Tibial artery (tissue), 4 donors: ENCODE data around the gene HINFP.

Experiments
- DNase-seq, 2 donors: peaks; one replicate each; pipeline ENCODE4 v3.0.0-alpha.2; 2019
- H3K27ac ChIP-seq, 2 donors: fragments of 200-600 bp; sonication (generic) in 1 of 2; 1 replicate in 1 of 2; 2 replicates in 1 of 2; pipeline ENCODE4 v1.5.1; 2018 to 2019; ENCODE audit warnings: mild to moderate bottlenecking in 1 of 2
- H3K27me3 ChIP-seq, 2 donors: fragments of 200-600 bp; sonication (generic) in 1 of 2; one replicate each; pipeline versions ENCODE4 v1.5.1 to v1.6.0; 2016 to 2019
- H3K36me3 ChIP-seq, 3 donors: fragments of 200-600 bp; sonication (generic) in 2 of 3; one replicate each; pipeline ENCODE4 v1.5.1; 2016 to 2019; ENCODE audit warnings: mild to moderate bottlenecking in 2 of 3
- H3K4me1 ChIP-seq, 4 donors: fragments of 200-600 bp; sonication (generic) in 2 of 4; 1 replicate in 3 of 4; 2 replicates in 1 of 4; pipeline ENCODE4 v1.5.1; 2016 to 2019
- H3K4me3 ChIP-seq, 2 donors: fragments of 200-600 bp; sonication (generic) in 1 of 2; 1 replicate in 1 of 2; 2 replicates in 1 of 2; pipeline ENCODE4 v1.5.1; 2018 to 2019; ENCODE audit warnings: mild to moderate bottlenecking in 2 of 2
- H3K9me3 ChIP-seq, 3 donors: fragments of 200-600 bp; sonication (generic) in 1 of 3; one replicate each; pipeline ENCODE4 v1.5.1; 2016 to 2019
- intact Hi-C: fragments of 100-400 bp; cut with DNase I; formaldehyde crosslinking; loops from one replicate; pipeline ENCODE4 v1.15.0; 2023; ENCODE audit warnings: low total_unique reads
- TF ChIP-seq, protein P1 (sequence below), 2 experiments: fragments of 200-600 bp in 1 of 2; fragments of 450-650 bp in 1 of 2; IDR thresholded peaks; one replicate each; pipeline ENCODE4 v1.5.1; 2017 to 2019; ENCODE audit warnings: antibody characterized with exemption in 2 of 2, mild to moderate bottlenecking in 1 of 2, moderate library complexity in 1 of 2

The HINFP gene

DNA sequence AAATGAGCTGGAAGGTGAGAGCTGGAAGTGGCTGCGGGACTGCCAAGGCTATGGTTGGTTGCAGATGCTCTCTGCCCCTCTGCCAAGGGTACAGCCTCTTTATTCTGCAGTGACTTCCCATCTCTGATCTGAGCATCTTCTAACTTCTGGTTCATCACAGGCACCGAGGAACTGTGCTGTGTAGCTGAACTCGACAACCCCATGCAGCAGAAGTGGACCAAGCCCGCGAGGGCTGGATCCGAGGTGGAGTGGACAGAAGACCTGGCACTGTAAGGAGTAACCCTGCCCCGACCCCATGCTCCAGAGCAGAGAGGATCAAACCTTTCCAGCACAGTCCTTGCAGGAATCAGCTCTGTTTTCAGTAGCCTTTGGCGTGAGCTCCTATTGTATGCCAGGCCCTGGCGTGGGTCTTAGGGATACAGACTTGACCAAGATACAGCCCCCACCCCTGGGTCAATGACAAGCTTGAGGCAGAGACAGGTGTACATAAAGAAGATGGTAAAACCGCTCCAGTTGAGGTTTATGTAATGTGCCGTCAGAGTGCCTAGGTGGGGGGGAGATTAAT, 9.9 kb upstream of the HINFP start:
- no peak for DNase-seq
- no peak overlapping the region for H3K27ac ChIP-seq
- peaks cover 15 to 60% (median 50%) of the 10 kb centered on the region in 3 donors for H3K36me3 ChIP-seq

DNA sequence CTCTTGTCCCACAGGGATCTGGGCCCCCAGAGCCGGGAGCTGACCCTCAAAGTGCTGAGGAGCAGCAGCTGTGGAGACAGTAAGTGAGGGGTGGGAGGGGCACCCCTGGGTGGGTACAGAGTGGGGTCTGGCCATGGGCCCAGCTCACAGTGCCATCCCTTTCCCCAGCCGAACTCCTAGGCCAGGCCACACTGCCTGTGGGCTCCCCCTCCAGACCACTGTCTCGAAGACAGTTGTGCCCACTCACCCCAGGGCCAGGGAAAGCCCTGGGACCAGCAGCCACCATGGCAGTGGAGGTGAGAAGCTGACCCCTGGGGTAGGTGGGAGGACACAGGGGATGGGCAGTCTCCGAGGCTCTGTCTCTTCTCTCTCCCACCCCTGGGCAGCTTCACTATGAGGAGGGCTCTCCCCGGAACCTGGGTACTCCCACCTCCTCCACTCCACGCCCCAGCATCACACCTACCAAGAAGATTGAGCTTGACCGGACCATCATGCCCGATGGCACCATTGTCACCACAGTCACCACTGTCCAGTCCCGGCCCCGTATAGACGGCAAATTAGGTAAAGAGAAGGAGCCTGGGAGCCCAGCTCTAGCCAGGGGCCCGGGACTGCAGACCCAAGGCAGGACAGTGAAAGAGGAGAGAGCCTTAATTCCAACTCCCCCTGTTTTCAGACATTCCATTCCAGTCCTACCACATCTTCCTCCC, 8.9 kb upstream of the HINFP start:
- no peaks in the 10 kb centered on the region for H3K27me3 ChIP-seq
- H3K27ac ChIP-seq = no peak overlapping the region
- no peaks in the 10 kb centered on the region for H3K9me3 ChIP-seq
- intact Hi-C loops = no loop called here
- no peak overlapping the region for H3K4me3 ChIP-seq
- H3K36me3 ChIP-seq = peaks cover 15 to 71% (median 50%) of the 10 kb centered on the region in 3 donors
- no peak for DNase-seq
- TF ChIP-seq, protein P1, sequence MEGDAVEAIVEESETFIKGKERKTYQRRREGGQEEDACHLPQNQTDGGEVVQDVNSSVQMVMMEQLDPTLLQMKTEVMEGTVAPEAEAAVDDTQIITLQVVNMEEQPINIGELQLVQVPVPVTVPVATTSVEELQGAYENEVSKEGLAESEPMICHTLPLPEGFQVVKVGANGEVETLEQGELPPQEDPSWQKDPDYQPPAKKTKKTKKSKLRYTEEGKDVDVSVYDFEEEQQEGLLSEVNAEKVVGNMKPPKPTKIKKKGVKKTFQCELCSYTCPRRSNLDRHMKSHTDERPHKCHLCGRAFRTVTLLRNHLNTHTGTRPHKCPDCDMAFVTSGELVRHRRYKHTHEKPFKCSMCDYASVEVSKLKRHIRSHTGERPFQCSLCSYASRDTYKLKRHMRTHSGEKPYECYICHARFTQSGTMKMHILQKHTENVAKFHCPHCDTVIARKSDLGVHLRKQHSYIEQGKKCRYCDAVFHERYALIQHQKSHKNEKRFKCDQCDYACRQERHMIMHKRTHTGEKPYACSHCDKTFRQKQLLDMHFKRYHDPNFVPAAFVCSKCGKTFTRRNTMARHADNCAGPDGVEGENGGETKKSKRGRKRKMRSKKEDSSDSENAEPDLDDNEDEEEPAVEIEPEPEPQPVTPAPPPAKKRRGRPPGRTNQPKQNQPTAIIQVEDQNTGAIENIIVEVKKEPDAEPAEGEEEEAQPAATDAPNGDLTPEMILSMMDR (IDR thresholded peaks at IDR 0.05) = no peak
- peaks cover 0 to 21% (median 11%) of the 10 kb centered on the region in 4 donors for H3K4me1 ChIP-seq

More for the DNA sequence above, 9.9 kb upstream of the HINFP start:
- TF ChIP-seq, protein P1 (IDR thresholded peaks at IDR 0.05) = no peak
- intact Hi-C loops = no loop called here
- no peaks in the 10 kb centered on the region for H3K9me3 ChIP-seq
- H3K27me3 ChIP-seq = no peaks in the 10 kb centered on the region
- H3K4me1 ChIP-seq = peaks cover 0 to 26% (median 14%) of the 10 kb centered on the region in 4 donors
- no peak overlapping the region for H3K4me3 ChIP-seq

DNA sequence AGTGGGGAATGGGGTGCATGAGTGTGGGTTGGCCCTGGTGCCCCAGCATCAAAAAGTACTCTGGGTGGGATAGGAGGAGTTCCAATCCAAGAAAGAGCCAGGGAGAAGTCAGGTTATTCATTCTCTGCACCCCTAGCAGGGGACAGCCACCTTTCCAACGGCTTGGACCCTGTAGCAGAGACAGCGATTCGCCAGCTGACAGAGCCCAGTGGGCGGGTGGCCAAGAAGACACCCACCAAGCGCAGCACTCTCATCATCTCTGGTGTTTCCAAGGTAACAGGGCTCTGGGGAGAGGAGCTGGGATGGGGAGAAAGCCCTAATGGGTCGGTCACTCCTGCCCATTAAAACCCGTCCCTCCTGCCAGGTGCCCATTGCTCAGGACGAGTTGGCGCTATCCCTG, 7.7 kb upstream of the HINFP start:
- H3K27ac ChIP-seq = no peak overlapping the region
- no peaks in the 10 kb centered on the region for H3K9me3 ChIP-seq
- peaks cover 15 to 72% (median 50%) of the 10 kb centered on the region in 3 donors for H3K36me3 ChIP-seq
- intact Hi-C loops = no loop called here
- H3K4me3 ChIP-seq = no peak overlapping the region
- DNase-seq = no peak
- TF ChIP-seq, protein P1 (IDR thresholded peaks at IDR 0.05) = no peak
- no peaks in the 10 kb centered on the region for H3K27me3 ChIP-seq
- peaks cover 0 to 12% (median 4%) of the 10 kb centered on the region in 4 donors for H3K4me1 ChIP-seq

DNA sequence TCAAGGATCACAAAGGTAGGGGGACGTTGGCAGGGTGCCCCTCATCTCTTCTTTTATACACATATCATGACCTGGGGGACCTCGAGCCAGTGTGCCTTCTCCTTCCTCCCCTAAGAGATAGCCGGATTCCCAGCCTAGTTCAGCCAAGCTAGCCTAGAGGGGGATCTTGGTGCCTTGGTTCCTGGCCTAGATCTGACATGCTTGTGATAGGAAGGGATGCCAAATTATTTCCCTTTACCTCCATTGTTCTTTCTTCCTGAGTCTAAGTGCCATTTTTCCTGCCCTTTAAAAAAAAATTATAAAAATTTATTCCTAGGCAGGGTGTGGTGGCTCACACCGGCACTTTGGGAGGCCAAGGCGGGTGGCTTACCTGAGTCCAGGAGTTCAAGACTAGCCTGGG, 7.0 kb upstream of the HINFP start:
- peaks cover 0 to 6% (median under 1%) of the 10 kb centered on the region in 4 donors for H3K4me1 ChIP-seq
- intact Hi-C loops = no loop called here
- H3K9me3 ChIP-seq = no peaks in the 10 kb centered on the region
- no peak overlapping the region for H3K27ac ChIP-seq
- no peak overlapping the region for H3K4me3 ChIP-seq
- no peaks in the 10 kb centered on the region for H3K27me3 ChIP-seq
- H3K36me3 ChIP-seq = peaks cover 15 to 72% (median 50%) of the 10 kb centered on the region in 3 donors
- DNase-seq = no peak
- TF ChIP-seq, protein P1 (IDR thresholded peaks at IDR 0.05) = no peak

DNA sequence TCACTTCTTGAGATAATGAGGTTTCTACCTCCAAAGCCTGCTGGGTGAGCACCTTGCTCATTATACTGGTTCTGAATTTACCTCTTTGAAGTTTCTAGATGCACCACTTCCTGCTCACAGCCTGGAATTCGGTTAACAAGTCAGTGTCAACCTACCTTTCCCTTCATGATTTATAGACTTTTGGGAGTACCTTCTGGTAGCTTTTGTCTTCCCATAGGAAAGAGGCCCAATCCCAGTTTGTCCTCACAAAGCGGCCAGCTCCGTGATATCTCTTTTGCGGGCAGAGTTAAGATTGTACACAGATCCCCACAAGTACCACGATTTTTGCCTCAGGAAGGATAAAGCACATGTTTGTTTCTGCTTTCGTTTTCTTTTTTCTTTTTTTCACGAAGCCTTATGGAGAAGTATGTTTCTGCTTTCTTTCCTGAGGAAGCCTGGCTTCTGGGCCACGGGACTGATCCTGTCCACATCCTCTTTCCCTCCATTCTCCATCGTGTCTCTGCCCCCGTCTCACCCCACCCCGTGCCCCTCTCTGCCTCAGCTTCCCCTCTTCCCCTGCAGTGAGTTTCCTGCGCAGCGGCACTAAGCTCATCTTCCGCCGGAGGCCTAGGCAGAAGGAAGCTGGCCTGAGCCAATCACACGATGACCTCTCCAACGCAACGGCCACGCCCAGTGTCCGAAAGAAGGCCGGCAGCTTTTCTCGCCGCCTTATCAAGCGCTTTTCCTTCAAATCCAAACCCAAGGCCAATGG, 5.7 kb upstream of the HINFP start:
- Histone ChIP-seq H3K9me3 (no peaks in the 10 kb centered on the region), H3K27me3 (no peaks in the 10 kb centered on the region), H3K4me1 (peaks cover 0 to 5% (median 1%) of the 10 kb centered on the region in 4 donors), H3K36me3 (peaks cover 15 to 69% (median 47%) of the 10 kb centered on the region in 3 donors), H3K27ac (no peak overlapping the region), H3K4me3 (no peak overlapping the region)
- peak; percentile 62 to 74 for DNase-seq
- intact Hi-C loops = no loop called here
- TF ChIP-seq, protein P1 (IDR thresholded peaks at IDR 0.05) = no peak
